HuH-7 (cell line): ENCODE data around the gene ARL2.
A peak's percentile ranks its signal among the peaks of the same experiment; 100 is the strongest.
"Not testable (repeated sequence)": the region's sequence is repeated elsewhere in the genome, so short reads cannot be mapped to it uniquely, and the experiment has no call there.

ENCODE experiments used
- DNase-seq: peaks from one replicate; pipeline ENCODE4 v3.0.0; 2011; ENCODE audit warnings: low spot score

Gene ARL2

DNA sequence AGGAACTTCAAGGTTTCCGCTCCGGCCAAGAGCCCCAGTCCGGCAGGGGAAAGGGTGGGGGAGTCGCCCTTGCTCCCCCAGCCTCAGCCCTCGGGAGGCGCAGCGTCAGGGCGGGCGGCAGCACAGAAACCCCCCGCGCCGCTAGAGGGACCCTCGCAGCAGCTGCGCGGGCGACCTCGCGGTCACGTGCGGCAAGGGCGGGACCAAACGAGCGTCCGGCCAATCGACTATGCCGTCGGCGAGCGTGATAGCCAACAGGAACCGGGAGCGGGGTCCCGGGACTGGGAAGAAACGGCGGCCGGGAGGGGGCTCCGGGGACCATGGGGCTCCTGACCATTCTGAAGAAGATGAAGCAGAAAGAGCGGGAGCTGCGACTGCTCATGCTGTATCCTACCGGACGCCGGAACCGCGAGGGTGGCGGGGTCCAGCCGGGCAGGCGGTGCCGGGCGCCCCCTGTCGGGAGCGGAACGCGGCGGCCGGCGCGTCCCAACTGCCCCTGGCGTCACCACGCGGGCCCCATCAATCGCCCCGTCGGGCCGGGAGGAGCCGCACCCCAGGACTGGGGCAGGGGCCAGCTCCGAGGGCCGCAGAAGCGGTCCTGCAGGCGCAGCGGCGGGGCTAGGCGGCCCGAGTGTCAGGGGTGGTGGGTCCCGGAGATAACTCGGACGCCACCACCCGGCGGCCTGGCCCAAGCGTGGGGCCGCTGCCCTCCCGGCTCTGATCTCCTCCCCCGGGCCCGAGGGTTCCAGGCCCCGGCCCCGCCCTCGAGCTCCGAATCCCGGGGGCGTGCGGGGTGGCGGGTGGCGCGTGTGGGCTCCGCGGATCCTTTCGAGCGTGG lies at the start of gene ARL2:
TSS of gene ARL2 (plus strand) at position 273 of the 838 bp plus-strand sequence. CDS start at position 321, 48 bp downstream.
- peak; percentile 84 for DNase-seq

DNA sequence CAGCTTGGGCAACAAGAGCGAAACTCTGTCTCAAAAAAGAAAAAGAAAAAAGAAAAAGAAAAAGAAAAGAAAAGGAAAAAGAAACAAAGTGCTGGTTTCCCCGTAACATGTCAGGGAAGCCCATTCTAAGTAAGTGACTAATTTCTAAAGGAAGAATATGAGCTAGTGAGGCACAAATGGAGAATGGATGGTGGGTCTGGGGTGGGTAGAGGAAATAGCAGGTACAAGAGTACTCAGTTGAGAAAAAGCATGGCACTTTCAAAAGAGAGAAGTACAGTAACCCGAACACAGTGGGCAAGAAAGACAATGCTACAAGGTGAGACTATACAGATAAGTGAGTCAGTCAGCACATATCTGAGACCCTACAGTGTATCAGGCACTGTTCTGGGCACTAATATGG lies 46.6 kb upstream of the ARL2 start:
- no peak for DNase-seq

DNA sequence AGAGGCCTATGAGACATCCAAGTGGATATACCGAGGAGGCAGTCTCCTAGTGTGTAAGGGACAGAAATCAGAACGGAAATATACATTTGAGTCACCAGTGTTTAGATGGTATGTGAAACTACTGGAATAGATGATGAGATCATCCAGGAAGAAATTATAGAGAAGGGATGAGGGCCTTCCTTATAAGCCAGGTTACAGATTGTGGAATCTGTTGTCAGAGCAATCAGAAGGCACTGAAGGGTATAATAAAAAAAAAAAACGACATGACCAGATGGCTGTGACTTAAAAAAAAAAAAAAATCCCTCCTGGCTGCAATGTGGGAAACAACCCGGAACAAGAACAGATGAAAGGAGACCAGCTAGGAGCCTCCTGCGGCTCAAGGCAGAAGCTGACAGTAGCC lies 44.8 kb upstream of the ARL2 start:
- no peak for DNase-seq

DNA sequence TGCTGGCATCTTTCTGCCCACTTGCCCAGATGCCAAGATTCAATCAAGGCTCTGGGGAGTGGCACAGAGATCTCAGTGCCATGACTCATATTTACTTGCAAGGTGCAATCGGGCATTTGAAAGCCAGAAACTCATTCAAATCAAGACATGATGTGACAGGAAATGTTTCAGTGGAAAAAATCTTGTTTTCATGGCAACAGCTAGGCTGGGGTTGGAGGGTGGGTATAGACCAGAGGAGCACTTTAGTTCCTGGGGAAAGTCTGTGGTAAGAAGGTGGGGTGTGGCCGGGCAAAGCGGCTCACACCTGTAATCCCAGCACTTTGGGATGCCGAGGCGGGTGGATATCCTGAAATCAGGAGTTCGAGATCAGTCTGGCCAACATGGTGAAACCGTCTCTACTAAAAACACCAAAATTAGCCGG lies 43.2 kb upstream of the ARL2 start:
- DNase-seq = no peak

DNA sequence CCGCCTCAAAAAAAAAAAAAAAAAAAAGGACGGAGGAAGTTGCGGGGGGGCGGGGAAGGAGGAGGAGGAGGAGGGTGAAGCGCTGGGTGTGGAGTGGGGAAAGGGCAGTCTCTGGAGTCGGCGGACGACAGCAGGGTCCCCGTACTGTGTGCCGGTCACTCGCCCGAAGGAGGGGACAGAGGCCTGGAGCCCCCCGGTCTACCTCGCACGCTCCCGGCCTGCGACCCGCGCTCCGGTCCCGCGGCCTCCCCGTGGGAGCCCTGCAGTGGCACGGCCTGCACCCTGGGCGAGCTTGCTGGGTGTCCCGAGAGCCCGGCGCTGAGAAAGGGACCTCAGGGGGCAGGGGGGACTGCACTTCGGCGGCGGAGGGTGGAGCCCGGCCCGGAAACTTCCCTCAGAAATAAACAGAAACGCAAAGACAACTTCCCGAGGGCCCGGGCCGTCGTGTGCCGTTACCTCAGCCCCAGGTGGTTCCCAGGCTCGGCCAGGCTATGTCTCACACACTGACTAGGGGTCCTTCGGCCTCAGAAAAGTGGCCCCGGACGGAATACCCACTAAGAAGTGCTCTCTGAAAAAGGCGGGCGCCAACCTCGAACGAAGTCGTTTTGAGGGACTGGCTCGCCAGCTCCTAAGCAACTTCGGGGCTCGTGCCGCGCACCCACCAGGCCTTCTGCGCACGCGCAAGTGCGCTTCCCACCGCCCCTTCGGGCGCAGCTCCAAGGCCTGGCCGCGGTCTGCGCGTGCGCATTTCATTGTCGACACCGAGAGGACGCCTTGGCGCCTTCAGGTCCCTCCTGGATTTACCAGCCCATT lies 42.3 kb upstream of the ARL2 start, which contains the start of gene MAJIN:
TSS of gene MAJIN (minus strand) at position 688 of the 813 bp plus-strand sequence. CDS start 12,703 bp downstream, outside the sequence.
- DNase-seq = no peak

DNA sequence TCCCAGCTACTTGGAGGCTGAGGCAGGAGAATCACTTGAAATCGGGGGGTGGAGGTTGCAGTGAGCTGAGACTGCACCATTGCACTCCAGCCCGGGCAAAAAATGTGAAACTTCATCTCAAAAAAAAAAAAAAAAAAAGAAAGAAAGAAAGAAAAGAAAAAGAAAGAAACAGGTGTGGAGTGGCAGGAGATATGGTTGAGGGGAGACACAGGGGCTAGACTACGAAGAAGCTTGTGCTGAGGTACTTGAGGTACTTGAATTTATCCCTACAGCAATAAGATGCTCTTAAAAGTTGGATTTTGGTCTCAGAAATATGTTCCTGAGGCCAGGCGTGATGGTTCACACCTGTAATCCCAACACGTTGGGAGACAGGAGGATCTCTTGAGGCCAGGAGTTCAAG lies 39.8 kb upstream of the ARL2 start:
- DNase-seq = no peak

DNA sequence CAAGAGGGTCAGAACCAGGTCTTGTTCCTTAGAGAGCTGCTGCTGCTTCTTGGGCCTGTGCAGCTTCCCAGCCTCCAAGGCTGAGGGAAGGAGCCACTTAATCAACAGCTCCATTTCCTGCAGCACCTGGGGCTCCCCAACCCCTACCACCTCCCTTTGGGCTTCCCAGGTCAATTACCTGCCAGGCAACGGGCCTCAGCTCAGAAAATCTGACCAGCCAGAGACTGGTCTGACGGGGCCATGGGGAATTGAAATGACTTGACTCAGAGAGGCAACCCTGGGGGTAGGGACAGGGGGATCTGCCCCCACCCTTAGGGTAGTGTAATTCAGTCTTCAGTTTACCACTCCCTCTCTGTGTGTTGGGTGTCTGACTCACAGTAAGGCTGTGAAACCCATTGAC lies 37.3 kb upstream of the ARL2 start:
- no peak for DNase-seq

DNA sequence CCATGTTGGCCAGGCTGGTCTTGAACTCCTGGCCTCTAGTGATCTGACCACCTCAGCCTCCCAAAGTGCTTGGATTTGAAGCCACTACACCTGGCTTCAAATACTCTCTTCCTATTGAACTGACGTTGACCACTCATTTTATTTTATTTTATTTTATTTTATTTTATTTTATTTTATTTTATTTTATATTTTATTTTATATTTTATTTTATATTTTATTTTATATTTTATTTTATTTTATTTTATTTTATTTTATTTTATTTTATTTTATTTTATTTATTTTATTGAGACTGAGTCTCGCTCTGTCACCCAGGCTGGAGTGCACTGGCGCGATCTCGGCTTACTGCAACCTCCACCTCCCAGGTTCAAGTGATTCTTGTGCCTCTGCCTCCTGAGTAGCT lies 30.6 kb upstream of the ARL2 start:
- DNase-seq = not testable (repeated sequence)

DNA sequence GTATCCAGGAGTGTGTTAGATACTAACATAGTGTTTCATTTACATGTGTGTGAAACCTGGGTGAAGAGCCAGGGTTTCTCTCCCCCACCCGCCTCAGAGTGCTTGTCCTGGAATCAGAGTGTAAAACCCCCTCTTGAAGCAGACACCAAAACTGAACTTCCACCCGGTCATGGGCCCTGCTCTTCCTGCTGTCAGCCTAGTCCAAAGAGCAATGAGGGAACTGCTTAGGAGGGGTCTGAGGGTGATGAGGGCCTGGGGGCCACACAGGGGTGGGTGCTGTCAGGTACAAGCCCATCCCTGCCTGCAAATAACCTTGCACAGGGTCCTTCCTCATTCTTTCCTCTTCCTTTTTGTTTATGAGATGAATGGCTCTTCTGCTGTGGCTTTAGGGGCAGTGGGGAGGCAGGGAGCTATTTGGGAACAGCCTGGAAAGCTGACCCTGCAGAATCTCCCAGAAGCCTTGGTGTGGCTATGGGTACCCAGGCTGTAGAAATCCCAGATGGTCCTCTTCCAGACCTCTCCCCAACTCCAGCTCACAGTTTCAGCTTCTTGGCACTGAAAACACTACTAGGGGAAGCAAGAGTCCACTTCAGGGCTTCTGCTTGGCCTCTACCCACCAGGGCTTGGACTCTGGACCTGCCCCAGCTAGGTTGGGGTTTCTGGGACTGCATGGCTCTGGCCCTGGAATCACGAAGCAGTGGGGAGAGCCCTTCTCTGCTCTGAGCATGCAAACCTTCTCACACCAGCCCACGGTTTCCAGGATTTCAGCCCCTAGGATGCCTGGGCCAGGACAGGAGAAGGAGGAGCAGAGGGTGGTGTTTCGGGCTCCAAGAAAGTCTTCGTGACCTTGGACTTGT lies 25.7 kb upstream of the ARL2 start:
- no peak for DNase-seq

DNA sequence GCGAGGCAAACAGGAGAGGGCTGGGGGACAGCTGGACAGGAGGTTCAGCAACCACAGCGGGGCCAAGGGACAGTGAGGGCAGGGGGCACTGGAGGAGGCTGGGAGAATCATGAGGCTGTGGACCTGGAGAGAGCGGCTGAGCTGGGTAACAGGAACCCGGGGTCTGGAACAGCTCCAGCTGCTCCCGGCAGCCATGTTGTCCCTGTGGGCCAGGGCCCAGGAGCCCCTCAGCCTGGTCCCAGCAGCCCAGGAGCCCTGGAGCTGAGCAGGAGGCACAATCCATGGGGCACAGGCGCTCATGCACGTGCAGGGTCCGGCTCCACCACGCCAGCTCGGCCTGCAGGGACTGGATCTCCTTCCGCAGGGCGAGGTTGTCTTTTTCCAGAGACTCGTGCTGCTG lies 24.5 kb upstream of the ARL2 start:
- no peak for DNase-seq

DNA sequence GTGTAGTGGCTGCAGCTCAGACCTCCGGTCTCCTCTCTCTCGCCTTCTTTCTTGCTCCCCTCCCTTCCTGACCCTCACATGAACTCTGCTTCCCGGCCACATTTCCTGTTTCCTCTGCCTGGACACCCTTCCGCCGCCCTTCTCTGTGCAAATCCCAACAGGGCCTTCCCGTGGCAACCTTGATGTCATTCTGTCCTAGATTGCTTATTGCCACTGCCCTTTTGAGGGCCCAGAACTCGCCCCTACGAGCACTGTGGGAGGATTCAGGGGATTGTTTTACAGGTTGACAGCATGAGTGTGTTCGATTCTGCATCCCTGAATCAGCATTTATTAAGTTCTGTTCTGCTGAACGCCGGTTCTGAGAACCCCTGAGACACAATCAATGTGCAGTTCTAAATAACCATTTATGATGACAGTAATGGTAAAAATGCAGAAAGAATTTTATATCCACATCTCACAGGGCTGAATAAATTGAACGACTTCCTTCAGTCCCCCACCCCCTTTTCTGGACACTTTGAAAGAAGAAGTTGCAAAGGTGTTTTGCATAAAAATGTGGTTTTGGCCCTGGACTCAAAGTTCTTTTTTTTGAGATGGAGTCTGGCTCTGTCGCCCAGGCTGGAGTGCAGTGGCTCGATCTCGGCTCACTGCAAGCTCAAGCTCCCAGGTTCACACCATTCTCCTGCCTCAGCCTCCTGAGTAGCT lies 23.6 kb upstream of the ARL2 start:
- no peak for DNase-seq

DNA sequence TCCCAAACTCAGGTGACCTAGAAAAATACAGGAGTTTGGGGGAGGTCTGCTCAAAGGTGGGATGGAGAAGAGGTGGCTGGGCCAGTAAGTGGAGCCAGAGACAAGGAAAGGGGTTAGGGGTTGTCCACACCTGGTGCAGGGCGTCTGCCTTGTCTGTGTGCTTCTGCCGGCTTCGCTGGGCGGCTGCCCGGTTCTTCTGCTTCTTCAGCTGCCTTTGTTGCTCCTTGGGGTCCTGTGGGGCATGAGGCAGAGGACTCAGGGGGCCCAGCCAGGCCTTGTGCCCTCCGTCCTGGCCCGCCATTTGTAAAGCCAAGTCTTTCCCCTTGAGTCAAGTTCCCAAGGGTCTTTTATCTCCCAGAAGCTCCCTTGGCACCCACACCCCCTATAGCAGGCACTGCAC lies 19.6 kb upstream of the ARL2 start:
- no peak for DNase-seq

DNA sequence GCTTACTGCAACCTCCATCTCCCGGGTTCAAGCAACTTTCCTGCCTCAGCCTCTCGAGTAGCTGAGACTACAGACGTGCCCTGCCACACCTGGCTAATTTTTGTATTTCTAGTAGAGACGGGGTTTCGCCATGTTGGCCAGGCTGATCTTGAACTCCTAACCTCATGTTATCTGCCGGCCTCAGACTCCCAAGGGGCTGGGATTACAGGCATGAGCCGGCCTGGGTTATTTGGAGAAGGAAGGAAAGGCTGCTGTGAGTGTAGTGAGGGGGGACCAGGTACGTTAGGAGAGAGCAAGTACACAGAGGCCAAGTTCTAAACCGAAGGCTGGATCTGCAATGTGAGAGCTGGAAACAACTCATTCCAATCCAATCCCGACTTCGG lies 17.6 kb upstream of the ARL2 start:
- DNase-seq = no peak

DNA sequence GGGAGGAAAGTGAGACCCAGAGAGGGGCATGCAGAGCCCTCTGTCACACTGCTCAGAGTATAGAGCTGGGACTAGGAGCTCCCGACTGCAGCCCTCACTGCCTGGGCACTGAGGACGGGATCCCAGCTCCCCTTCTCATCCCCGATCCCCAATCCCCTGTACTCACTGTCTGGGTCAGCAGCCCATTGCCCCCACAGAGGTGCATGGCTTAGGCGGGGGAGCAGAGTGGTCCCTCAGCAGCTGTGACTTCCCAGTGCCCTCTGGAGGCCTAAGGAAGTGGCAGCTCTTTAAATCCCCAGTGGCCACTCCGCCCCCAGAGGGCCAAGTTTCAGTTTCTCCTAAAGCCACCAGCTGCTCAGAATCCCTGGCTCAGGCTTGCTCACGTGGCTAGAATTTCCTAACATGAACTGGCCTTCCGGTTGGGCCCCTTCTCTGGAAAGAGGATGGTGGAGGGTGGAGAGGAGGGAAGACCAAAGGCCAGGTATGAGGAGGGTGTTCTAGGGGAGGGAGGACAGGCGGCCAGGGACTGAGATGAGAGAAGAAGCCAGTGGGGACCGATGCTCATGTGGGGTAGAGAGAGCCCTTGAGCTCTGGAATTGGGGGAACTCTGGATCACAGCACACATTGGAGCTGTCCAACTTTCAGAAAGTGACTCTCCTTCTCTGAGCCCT lies 17.1 kb upstream of the ARL2 start, which contains the start of gene BATF2:
TSS of gene BATF2 (minus strand) at position 262 of the 671 bp plus-strand sequence. CDS start at position 205, 57 bp downstream.
- peak; percentile 80 for DNase-seq

DNA sequence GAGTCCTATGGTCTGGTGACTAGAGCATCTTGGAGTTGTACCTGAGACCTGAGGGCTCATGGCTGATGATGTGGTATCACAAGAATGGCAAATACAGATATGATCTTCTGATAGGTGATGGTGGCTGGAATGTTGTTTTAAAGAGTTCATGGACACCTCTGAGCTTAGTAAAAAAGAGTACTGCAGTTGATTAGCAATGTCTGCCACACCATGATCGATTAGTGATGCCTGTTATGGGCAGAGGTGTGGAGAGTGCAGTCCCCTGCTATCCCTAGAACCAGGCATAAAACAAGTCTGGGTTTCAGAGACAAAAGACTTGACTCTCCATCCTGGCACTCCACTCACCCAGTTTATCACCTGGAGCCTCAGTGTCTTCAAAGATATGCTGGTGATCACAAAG lies 15.8 kb upstream of the ARL2 start:
- DNase-seq = no peak

DNA sequence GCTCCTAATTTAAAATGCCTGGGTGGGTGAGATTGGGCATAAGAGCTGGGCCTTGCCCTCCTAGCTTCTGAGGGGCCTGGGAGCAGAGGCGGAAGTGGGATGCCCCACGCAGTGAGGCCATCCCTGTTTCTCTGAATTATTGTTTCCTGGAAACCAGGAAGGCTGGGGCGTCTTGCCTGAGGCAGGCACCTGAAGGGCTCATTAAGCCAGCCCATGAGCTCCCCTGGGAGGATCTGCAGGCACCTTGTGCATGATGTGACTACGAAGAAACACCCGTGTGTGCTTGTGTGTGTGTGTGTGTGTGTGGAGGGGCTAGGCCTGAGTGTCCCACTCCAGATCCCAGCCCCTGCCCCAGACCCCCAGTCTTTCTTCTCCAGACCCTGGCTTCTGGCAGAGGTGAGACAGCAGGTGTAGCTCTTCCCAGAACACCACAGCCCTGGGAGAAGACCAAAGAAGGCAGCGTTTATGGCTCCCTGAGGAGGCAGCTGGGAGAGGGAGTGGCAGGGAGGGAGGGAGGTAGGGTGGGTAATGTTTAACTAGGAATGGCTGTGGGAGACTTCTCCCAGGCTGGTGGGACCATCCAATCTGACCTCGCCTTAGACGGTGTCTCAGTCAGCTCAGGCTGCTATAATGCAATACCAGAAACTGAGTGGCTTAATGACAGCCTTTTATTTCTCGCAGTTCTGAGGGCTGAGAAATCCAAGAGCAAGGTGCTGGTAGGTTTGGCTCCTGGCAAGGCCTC lies 15.1 kb upstream of the ARL2 start:
- DNase-seq = peak; percentile 69

DNA sequence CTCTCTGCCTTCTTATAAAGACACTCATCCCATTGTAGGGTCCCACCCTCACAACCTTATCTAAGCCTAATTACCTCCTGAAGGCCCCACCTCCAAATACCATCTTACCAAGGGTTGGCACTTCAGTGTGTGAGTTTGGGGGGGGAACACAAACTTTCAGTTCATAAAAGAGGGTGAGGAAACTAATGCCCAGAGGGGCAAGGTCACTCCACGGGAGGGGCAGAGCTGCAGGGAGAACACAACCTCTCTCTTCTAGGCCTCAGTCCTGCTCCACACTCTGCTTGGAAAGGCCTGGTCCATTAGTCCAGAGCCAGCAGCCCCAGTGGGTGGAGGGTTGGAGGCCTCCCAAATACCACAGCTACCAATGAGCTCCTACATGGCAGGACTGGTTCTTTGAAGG lies 14.5 kb upstream of the ARL2 start:
- DNase-seq = no peak

DNA sequence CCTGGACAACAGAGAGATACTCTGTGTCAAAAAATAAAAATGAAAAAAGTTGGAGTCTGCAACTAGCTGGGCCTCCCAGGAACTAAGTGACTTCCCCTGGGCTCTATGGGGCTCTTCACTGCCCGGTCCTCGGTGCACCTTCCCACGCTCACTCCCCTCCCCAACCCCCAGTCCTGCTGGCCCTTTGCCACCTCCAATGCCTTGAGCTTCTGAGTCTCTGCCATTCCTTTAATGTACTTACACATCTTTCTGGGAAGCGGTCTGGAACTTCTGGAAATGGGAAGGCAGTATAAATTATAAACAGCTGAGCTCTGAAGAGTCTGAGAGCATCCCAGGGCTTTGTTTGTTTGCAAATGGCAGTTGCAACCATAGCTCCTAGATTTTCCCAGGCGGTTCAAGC lies 11.3 kb upstream of the ARL2 start:
- no peak for DNase-seq

DNA sequence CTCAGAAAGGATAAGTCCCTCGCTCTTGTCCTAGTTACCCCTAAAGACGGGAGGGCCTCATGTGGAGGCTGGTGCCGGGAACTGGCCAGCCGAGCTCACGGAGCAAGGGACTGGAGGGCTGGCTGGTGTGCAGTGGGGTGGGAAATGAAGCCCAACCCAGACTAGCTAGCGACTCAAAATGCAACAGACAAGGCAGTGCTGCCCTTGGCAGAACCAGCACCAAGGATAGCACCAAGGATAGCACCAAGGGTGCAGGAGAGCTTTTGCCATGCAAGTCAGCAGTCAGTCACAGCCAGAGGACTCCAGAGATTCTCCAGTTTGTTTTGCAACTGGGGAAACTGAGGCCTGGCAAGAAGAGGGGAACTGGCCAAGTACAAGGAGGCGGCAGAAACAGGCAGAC lies 10.7 kb upstream of the ARL2 start:
- DNase-seq = no peak

DNA sequence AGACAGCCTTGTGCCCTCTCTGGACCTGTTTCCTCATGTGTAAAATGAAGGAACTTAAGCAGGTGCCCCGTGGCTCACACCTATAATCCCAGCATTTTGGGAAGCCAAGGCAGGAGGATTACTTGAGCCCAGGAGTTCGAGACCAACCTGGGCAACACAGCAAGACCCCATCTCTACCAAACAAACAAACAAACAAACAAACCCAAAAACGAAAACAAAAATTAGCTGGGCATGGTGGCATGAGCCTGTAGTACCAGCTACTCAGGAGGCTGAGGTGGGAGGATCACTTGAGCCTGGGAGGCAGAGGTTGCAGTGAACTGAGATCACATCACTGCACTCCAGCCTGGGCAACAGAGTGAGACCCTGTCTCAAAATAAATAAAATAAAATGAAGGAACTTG lies 10.0 kb upstream of the ARL2 start:
- DNase-seq = not testable (repeated sequence)
